A549 (cell line): ENCODE data around the gene PGLYRP2.

Source experiments
- CBX2 ChIP-seq: fragments of 200-600 bp; sonication (generic); IDR thresholded peaks from 2 replicates; pipeline ENCODE4 v1.6.1; 2016; ENCODE audit warnings: low read depth, mild to moderate bottlenecking, borderline replicate concordance
- EP300 ChIP-seq, 2 experiments: fragments of >200 bp; sonication (Bioruptor Twin); formaldehyde crosslinking; IDR thresholded peaks; 2 replicates in 1 of 2; 3 replicates in 1 of 2; pipeline ENCODE4 v1.6.1; 2016 to 2017
- JUN ChIP-seq, 2 experiments: fragments of >200 bp; sonication (Bioruptor Twin); formaldehyde crosslinking; IDR thresholded peaks; 2 replicates in 1 of 2; 3 replicates in 1 of 2; pipeline ENCODE4 v1.6.1; 2016 to 2017
- KDM1A ChIP-seq: fragments of 200-600 bp; sonication (generic); IDR thresholded peaks from 2 replicates; pipeline ENCODE4 v1.6.1; 2016; ENCODE audit warnings: low read depth, mild to moderate bottlenecking
- MAFK ChIP-seq: fragments of 450-650 bp; IDR thresholded peaks from 2 replicates; pipeline ENCODE4 v1.6.1; 2014; ENCODE audit not compliant: partially characterized antibody
- PHF8 ChIP-seq: fragments of 200-600 bp; sonication (generic); IDR thresholded peaks from 2 replicates; pipeline ENCODE4 v1.6.1; 2016; ENCODE audit warnings: low read depth, mild to moderate bottlenecking, antibody characterized with exemption, moderate library complexity, borderline replicate concordance
- TF ChIP-seq, protein P1 (sequence below): fragments of >200 bp; sonication (Bioruptor Twin); formaldehyde crosslinking; IDR thresholded peaks from 3 replicates; pipeline ENCODE4 v1.5.1; 2016
- TF ChIP-seq, protein P2 (sequence below): fragments of 200-600 bp; sonication (generic); IDR thresholded peaks from 2 replicates; pipeline ENCODE4 v1.6.1; 2016; ENCODE audit warnings: antibody characterized with exemption, mild to moderate bottlenecking, moderate library complexity
- TF ChIP-seq, protein P3 (sequence below): fragments of 450-650 bp; IDR thresholded peaks from 2 replicates; pipeline ENCODE4 v1.6.1; 2014; ENCODE audit warnings: antibody characterized with exemption
- TF ChIP-seq, protein P4 (sequence below): fragments of >200 bp; sonication (Bioruptor Twin); formaldehyde crosslinking; IDR thresholded peaks from 3 replicates; pipeline ENCODE4 v1.6.1; 2016
- TF ChIP-seq, protein P5 (sequence below): IDR thresholded peaks from 2 replicates; pipeline ENCODE4 v1.6.1; 2012

DNA sequence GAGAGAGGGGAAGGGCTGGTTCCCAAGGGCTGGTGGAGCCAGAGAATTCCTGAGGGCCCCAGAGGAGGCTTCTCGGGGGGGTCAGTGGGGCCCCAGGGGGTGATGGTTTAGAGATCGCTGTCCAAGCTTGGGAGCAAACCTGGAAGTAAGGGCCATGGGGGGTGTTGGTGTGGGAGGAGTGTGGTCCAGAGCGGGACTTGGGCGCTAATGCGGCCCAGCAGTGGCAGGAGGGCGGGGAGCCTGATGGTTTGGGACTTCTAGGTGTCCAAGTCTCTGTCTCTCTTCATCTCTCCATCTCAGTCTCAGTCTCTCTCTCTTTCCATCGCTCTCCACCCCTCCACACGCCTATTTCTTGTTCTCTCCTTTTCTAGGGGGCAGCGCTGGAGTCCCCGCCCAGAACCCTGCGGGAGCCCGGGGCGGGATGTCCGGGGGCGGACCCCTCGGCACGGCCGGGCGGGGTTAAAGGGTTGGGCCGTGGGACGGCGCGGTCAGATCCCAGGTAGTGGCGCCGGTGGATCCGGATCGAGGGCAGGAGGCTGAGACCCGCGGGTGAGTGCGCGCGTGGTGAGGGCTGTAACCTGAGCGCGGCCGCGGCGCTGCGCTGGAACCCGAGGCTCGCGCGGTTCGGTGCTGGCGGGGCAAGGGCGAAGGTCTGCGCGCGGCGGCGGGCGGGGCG lies 28.9 kb upstream of the PGLYRP2 start, which contains the start of gene CYP4F22:
- TF ChIP-seq CBX2 (no peak), EP300 (IDR thresholded peaks at IDR 0.05) (no peak), JUN (IDR thresholded peaks at IDR 0.05) (no peak), PHF8 (no peak), KDM1A (no peak), MAFK (no peak)
- TF ChIP-seq, protein P1, sequence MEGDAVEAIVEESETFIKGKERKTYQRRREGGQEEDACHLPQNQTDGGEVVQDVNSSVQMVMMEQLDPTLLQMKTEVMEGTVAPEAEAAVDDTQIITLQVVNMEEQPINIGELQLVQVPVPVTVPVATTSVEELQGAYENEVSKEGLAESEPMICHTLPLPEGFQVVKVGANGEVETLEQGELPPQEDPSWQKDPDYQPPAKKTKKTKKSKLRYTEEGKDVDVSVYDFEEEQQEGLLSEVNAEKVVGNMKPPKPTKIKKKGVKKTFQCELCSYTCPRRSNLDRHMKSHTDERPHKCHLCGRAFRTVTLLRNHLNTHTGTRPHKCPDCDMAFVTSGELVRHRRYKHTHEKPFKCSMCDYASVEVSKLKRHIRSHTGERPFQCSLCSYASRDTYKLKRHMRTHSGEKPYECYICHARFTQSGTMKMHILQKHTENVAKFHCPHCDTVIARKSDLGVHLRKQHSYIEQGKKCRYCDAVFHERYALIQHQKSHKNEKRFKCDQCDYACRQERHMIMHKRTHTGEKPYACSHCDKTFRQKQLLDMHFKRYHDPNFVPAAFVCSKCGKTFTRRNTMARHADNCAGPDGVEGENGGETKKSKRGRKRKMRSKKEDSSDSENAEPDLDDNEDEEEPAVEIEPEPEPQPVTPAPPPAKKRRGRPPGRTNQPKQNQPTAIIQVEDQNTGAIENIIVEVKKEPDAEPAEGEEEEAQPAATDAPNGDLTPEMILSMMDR, result no peak
- TF ChIP-seq, protein P2, sequence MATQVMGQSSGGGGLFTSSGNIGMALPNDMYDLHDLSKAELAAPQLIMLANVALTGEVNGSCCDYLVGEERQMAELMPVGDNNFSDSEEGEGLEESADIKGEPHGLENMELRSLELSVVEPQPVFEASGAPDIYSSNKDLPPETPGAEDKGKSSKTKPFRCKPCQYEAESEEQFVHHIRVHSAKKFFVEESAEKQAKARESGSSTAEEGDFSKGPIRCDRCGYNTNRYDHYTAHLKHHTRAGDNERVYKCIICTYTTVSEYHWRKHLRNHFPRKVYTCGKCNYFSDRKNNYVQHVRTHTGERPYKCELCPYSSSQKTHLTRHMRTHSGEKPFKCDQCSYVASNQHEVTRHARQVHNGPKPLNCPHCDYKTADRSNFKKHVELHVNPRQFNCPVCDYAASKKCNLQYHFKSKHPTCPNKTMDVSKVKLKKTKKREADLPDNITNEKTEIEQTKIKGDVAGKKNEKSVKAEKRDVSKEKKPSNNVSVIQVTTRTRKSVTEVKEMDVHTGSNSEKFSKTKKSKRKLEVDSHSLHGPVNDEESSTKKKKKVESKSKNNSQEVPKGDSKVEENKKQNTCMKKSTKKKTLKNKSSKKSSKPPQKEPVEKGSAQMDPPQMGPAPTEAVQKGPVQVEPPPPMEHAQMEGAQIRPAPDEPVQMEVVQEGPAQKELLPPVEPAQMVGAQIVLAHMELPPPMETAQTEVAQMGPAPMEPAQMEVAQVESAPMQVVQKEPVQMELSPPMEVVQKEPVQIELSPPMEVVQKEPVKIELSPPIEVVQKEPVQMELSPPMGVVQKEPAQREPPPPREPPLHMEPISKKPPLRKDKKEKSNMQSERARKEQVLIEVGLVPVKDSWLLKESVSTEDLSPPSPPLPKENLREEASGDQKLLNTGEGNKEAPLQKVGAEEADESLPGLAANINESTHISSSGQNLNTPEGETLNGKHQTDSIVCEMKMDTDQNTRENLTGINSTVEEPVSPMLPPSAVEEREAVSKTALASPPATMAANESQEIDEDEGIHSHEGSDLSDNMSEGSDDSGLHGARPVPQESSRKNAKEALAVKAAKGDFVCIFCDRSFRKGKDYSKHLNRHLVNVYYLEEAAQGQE, result no peak
- TF ChIP-seq, protein P3, sequence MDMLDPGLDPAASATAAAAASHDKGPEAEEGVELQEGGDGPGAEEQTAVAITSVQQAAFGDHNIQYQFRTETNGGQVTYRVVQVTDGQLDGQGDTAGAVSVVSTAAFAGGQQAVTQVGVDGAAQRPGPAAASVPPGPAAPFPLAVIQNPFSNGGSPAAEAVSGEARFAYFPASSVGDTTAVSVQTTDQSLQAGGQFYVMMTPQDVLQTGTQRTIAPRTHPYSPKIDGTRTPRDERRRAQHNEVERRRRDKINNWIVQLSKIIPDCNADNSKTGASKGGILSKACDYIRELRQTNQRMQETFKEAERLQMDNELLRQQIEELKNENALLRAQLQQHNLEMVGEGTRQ, result no peak
- TF ChIP-seq, protein P4, sequence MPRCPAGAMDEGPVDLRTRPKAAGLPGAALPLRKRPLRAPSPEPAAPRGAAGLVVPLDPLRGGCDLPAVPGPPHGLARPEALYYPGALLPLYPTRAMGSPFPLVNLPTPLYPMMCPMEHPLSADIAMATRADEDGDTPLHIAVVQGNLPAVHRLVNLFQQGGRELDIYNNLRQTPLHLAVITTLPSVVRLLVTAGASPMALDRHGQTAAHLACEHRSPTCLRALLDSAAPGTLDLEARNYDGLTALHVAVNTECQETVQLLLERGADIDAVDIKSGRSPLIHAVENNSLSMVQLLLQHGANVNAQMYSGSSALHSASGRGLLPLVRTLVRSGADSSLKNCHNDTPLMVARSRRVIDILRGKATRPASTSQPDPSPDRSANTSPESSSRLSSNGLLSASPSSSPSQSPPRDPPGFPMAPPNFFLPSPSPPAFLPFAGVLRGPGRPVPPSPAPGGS, result no peak
- TF ChIP-seq, protein P5, sequence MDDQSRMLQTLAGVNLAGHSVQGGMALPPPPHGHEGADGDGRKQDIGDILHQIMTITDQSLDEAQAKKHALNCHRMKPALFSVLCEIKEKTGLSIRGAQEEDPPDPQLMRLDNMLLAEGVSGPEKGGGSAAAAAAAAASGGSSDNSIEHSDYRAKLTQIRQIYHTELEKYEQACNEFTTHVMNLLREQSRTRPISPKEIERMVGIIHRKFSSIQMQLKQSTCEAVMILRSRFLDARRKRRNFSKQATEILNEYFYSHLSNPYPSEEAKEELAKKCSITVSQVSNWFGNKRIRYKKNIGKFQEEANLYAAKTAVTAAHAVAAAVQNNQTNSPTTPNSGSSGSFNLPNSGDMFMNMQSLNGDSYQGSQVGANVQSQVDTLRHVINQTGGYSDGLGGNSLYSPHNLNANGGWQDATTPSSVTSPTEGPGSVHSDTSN, result no peak
